Prostate gland (tissue), 2 donors: ENCODE data around the gene LRRC2. TPM values are rescaled to one million over a fixed set of nuclear protein-coding genes. Genes with fewer than 3 reads are reported as not detected.

Experiments used
- DNase-seq: peaks from one replicate; pipeline ENCODE4 v3.0.0-alpha.2; 2019; ENCODE audit warnings: low spot score
- H3K27ac ChIP-seq, 2 donors: fragments of 200-600 bp; sonication (generic); 2 replicates each; pipeline ENCODE4 v1.5.1; 2017 to 2019
- H3K27me3 ChIP-seq: fragments of 200-600 bp; sonication (generic); replicated peaks from 2 replicates; pipeline ENCODE4 v1.5.1; 2019; ENCODE audit not compliant: insufficient read depth
- H3K36me3 ChIP-seq, 2 donors: fragments of 200-600 bp; sonication (generic); 1 replicate in 1 of 2; 2 replicates in 1 of 2; pipeline versions ENCODE4 v1.5.1 to v1.8.1; 2017 to 2019
- H3K4me1 ChIP-seq: fragments of 200-600 bp; sonication (generic); replicated peaks from 2 replicates; pipeline ENCODE4 v1.5.1; 2019
- H3K4me3 ChIP-seq, 2 donors: fragments of 200-600 bp; sonication (generic); 2 replicates each; pipeline ENCODE4 v1.5.1; 2017 to 2019
- H3K9me3 ChIP-seq: fragments of 200-600 bp; sonication (generic); 2 replicates; pipeline ENCODE4 v1.5.1; 2017
- CTCF ChIP-seq, 4 experiments: fragments of 200-600 bp in 2 of 4; fragments of 450-650 bp in 2 of 4; sonication (generic) in 2 of 4; IDR thresholded peaks; 1 replicate in 3 of 4; 2 replicates in 1 of 4; pipeline ENCODE4 v1.5.1; 2016 to 2019; ENCODE audit warnings: antibody characterized with exemption in 4 of 4, mild to moderate bottlenecking in 2 of 4, moderate library complexity in 2 of 4
- POLR2A ChIP-seq: fragments of 450-650 bp; IDR thresholded peaks from one replicate; pipeline ENCODE4 v1.6.1; 2016; ENCODE audit warnings: antibody characterized with exemption, mild to moderate bottlenecking
- POLR2AphosphoS5 ChIP-seq: sonication (generic); formaldehyde crosslinking; IDR thresholded peaks from one replicate; pipeline ENCODE4 v1.6.1; 2017; ENCODE audit warnings: antibody characterized with exemption
- WGBS: methylation state at CpG from one replicate; pipeline ENCODE4 v1.1.5; 2018; 5-methylcytosine and 5-hydroxymethylcytosine counted together
- intact Hi-C: fragments of 100-400 bp; cut with DNase I; formaldehyde crosslinking; loops from one replicate; pipeline ENCODE4 v1.14.2; 2022
- total RNA-seq, 2 donors: library from RNA; depleted of rRNA; stranded (reverse); fragments of >200 nt; gene quantifications; one replicate each; pipeline ENCODE4 v1.1.0, GENCODE V29; 2016

Gene LRRC2
- total RNA-seq, 2 donors from 2014 or later = 0.45 to 1.6 TPM

- no peak overlapping the region for H3K4me3 ChIP-seq
- no peaks in the 10 kb centered on the region for H3K4me1 ChIP-seq
- DNase-seq = no peak
- TF ChIP-seq POLR2A = no peak
- no peaks in the 10 kb centered on the region for H3K36me3 ChIP-seq
- intact Hi-C loops = no loop called here
- 75% methylated on average over 4 of the region's 4 CpGs for WGBS
- no peaks in the 10 kb centered on the region for H3K9me3 ChIP-seq
- no peak overlapping the region for H3K27ac ChIP-seq
- no peaks in the 10 kb centered on the region for H3K27me3 ChIP-seq
Measured at GRCh38 chr3:46501702-46502101, 64.4 kb downstream of the LRRC2 start.

- 72% methylated on average over 5 of the region's 5 CpGs for WGBS
- Histone ChIP-seq H3K9me3 (no peaks in the 10 kb centered on the region), H3K4me3 (no peak overlapping the region), H3K4me1 (no peaks in the 10 kb centered on the region), H3K27ac (no peak overlapping the region), H3K36me3 (no peaks in the 10 kb centered on the region), H3K27me3 (no peaks in the 10 kb centered on the region)
- intact Hi-C loops = no loop called here
- TF ChIP-seq POLR2AphosphoS5 (no peak), CTCF (IDR thresholded peaks at IDR 0.05) (no peak), POLR2A (no peak)
- no peak for DNase-seq
Measured at GRCh38 chr3:46500656-46501635, 65.2 kb downstream of the LRRC2 start.

- H3K27ac ChIP-seq = no peak overlapping the region
- intact Hi-C loops = no loop called here
- WGBS = 93% methylated on average over 6 of the region's 6 CpGs
Measured at GRCh38 chr3:46498916-46499519, 67.1 kb downstream of the LRRC2 start.

GRCh38 chr3:46497556-46498265 lies 68.4 kb downstream of the LRRC2 start, which contains the start of gene RTP3:
TSS of gene RTP3 (plus strand) at chr3:46497976. CDS start at chr3:46498063, 87 bp downstream.
- Histone ChIP-seq H3K9me3 (no peaks in the 10 kb centered on the region), H3K36me3 (no peaks in the 10 kb centered on the region), H3K27me3 (no peaks in the 10 kb centered on the region), H3K27ac (no peak within 1 kb of the TSS), H3K4me1 (no peaks in the 10 kb centered on the region), H3K4me3 (no peak within 1 kb of the TSS)
- TF ChIP-seq POLR2A (no peak), CTCF (IDR thresholded peaks at IDR 0.05) (no peak), POLR2AphosphoS5 (no peak)
- 85% methylated on average over 9 of the region's 9 CpGs for WGBS
- intact Hi-C loops = no loop called here
- no peak for DNase-seq

More at GRCh38 chr3:46498916-46499519, 67.1 kb downstream of the LRRC2 start:
- Histone ChIP-seq H3K36me3 (no peaks in the 10 kb centered on the region), H3K4me3 (no peak overlapping the region), H3K27me3 (no peaks in the 10 kb centered on the region), H3K4me1 (no peaks in the 10 kb centered on the region), H3K9me3 (no peaks in the 10 kb centered on the region)
- TF ChIP-seq POLR2A (no peak), CTCF (IDR thresholded peaks at IDR 0.05) (no peak), POLR2AphosphoS5 (no peak)
- no peak for DNase-seq
